ENCODE measurements around the gene ICAM4.

The ICAM4 gene

GRCh38 chr19:10284065-10284959 lies 2.4 kb upstream of the ICAM4 start:
- no peak for DNase-seq (ENCODE audit: low spot score)
- no peak for TF ChIP-seq CTCF (IDR thresholded peaks at IDR 0.05; ENCODE audit: borderline replicate concordance, control extremely low read depth, extremely low read depth, insufficient read depth, missing control alignments)
- in situ Hi-C loops (cut with MboI; ENCODE audit: low sequenced_read_pairs, unreplicated experiment): no loop called here

GRCh38 chr19:10284960-10285278 lies 1.8 kb upstream of the ICAM4 start:
- no peak for DNase-seq (ENCODE audit: low spot score)
- in situ Hi-C loops (cut with MboI; ENCODE audit: low sequenced_read_pairs, unreplicated experiment): no loop called here
- TF ChIP-seq CTCF (IDR thresholded peaks at IDR 0.05; ENCODE audit: borderline replicate concordance, control extremely low read depth, extremely low read depth, insufficient read depth, missing control alignments): no peak

GRCh38 chr19:10285393-10285792 lies 1.4 kb upstream of the ICAM4 start:
- in situ Hi-C loops (cut with MboI; ENCODE audit: low sequenced_read_pairs, unreplicated experiment): no loop called here
- no peak for DNase-seq (ENCODE audit: low spot score)
- no peak for TF ChIP-seq CTCF (IDR thresholded peaks at IDR 0.05; ENCODE audit: borderline replicate concordance, control extremely low read depth, extremely low read depth, insufficient read depth, missing control alignments)

- DNase-seq (ENCODE audit: low spot score): peak; percentile 80
- in situ Hi-C loops (cut with MboI; ENCODE audit: low sequenced_read_pairs, unreplicated experiment): no loop called here
- TF ChIP-seq CTCF (IDR thresholded peaks at IDR 0.05; ENCODE audit: borderline replicate concordance, control extremely low read depth, extremely low read depth, insufficient read depth, missing control alignments): no peak
Observed at GRCh38 chr19:10288662-10289166, 2.0 kb downstream of the ICAM4 start.

GRCh38 chr19:10289167-10289835 lies 2.5 kb downstream of the ICAM4 start:
- TF ChIP-seq CTCF (IDR thresholded peaks at IDR 0.05; ENCODE audit: borderline replicate concordance, control extremely low read depth, extremely low read depth, insufficient read depth, missing control alignments): no peak
- in situ Hi-C loops (cut with MboI; ENCODE audit: low sequenced_read_pairs, unreplicated experiment): no loop called here
- DNase-seq (ENCODE audit: low spot score): peak; percentile 72

GRCh38 chr19:10289836-10290356 lies 3.1 kb downstream of the ICAM4 start, which contains the start of gene ICAM5:
Gene ICAM5, plus strand, starts transcription at chr19:10289952. Its CDS starts 92 bp downstream, at chr19:10290044.
- in situ Hi-C loops (cut with MboI; ENCODE audit: low sequenced_read_pairs, unreplicated experiment): no loop called here
- no peak for TF ChIP-seq CTCF (IDR thresholded peaks at IDR 0.05; ENCODE audit: borderline replicate concordance, control extremely low read depth, extremely low read depth, insufficient read depth, missing control alignments)
- no peak for DNase-seq (ENCODE audit: low spot score)
